Activated B cell treated with CpG ODN at 0.5 μM for 24 hours (primary cell): Measurements from ENCODE around the gene MINDY4. TPM values are rescaled to one million over a fixed set of nuclear protein-coding genes. Genes with fewer than 3 reads are reported as not detected.

Experiments
- ATAC-seq: fragments of 200-7000 bp; cut with Tn5 transposase; one replicate; pipeline ENCODE4 v1.10.0; 2021; ENCODE audit warnings: low read depth, mild to moderate bottlenecking, moderate library complexity
- CTCF ChIA-PET: fragments of 350-600 bp; sonication (Branson Sonifier 250); formaldehyde crosslinking; loops from one replicate; lab custom pipeline; 2021; ENCODE audit warnings: antibody characterized with exemption; lab: Charles Lee
- POLR2A ChIA-PET: fragments of 350-600 bp; sonication (Branson Sonifier 250); formaldehyde crosslinking; loops from one replicate; lab custom pipeline; 2021; ENCODE audit warnings: antibody characterized with exemption; lab: Charles Lee
- DNase-seq: peaks from one replicate; pipeline ENCODE4 v3.0.0; 2022
- H3K27ac Mint-ChIP-seq: one replicate; pipeline ENCODE4 v1.8.0; 2020; ENCODE audit warnings: mixed read lengths
- H3K27me3 Mint-ChIP-seq: one replicate; pipeline ENCODE4 v1.8.0; 2021; ENCODE audit warnings: mixed read lengths
- H3K36me3 Mint-ChIP-seq: one replicate; pipeline ENCODE4 v1.8.0; 2021; ENCODE audit warnings: low read depth, mixed read lengths
- H3K4me1 Mint-ChIP-seq: one replicate; pipeline ENCODE4 v1.8.0; 2021; ENCODE audit warnings: mixed read lengths
- H3K4me3 Mint-ChIP-seq: one replicate; pipeline ENCODE4 v1.8.0; 2020; ENCODE audit warnings: mild to moderate bottlenecking, mixed read lengths
- H3K9me3 Mint-ChIP-seq: one replicate; pipeline ENCODE4 v1.8.0; 2020; ENCODE audit warnings: mixed read lengths
- CTCF ChIP-seq: fragments of 200-600 bp; IDR thresholded peaks from one replicate; pipeline ENCODE4 v1.8.0; 2022; ENCODE audit warnings: antibody characterized with exemption, mild to moderate bottlenecking
- intact Hi-C: fragments of 100-400 bp; cut with micrococcal nuclease; formaldehyde crosslinking; loops from one replicate; pipeline ENCODE4 v1.15.1; 2024
- total RNA-seq: library from RNA; stranded (reverse); gene quantifications from 2 replicates; pipeline ENCODE4 v1.2.3, GENCODE V29; 2022

MINDY4 gene
- total RNA-seq, 1 donor from 2014 or later: 1.2 TPM

- ATAC-seq (no peak), DNase-seq (no peak)
- Mint-ChIP-seq H3K36me3 (no peaks in the 10 kb centered on the region), H3K4me3 (no peak overlapping the region), H3K9me3 (no peaks in the 10 kb centered on the region), H3K4me1 (no peaks in the 10 kb centered on the region), H3K27ac (no peak overlapping the region), H3K27me3 (no peaks in the 10 kb centered on the region)
- ChIA-PET POLR2A (no interaction called here), CTCF (no interaction called here)
- TF ChIP-seq CTCF: no peak
- intact Hi-C loops: no loop called here
Measured at GRCh38 chr7:30906014-30906413, 134.8 kb downstream of the MINDY4 start.

GRCh38 chr7:30906515-30907240, 135.5 kb downstream of the MINDY4 start:
- no peak for ATAC-seq
- intact Hi-C loops: no loop called here
- Mint-ChIP-seq H3K9me3 (no peaks in the 10 kb centered on the region), H3K4me3 (no peak overlapping the region), H3K36me3 (no peaks in the 10 kb centered on the region), H3K27ac (no peak overlapping the region), H3K27me3 (no peaks in the 10 kb centered on the region), H3K4me1 (no peaks in the 10 kb centered on the region)
- no peak for TF ChIP-seq CTCF
- DNase-seq: no peak
- ChIA-PET POLR2A (no interaction called here), CTCF (no interaction called here)

GRCh38 chr7:30907527-30908267, 136.5 kb downstream of the MINDY4 start:
- no peaks in the 10 kb centered on the region for H3K4me1 Mint-ChIP-seq
- DNase-seq (no peak), ATAC-seq (no peak)
- no peak overlapping the region for H3K4me3 Mint-ChIP-seq
- CTCF ChIA-PET: no interaction called here
- POLR2A ChIA-PET: no interaction called here
- no peaks in the 10 kb centered on the region for H3K9me3 Mint-ChIP-seq
- H3K27me3 Mint-ChIP-seq: peaks cover under 1% of the 10 kb centered on the region
- H3K27ac Mint-ChIP-seq: no peak overlapping the region
- no peak for TF ChIP-seq CTCF
- no peaks in the 10 kb centered on the region for H3K36me3 Mint-ChIP-seq
- intact Hi-C loops: no loop called here

- DNase-seq (no peak), ATAC-seq (no peak)
- CTCF ChIA-PET: no interaction called here
- Mint-ChIP-seq H3K36me3 (no peaks in the 10 kb centered on the region), H3K4me3 (no peak overlapping the region), H3K27me3 (peaks cover 3% of the 10 kb centered on the region), H3K27ac (no peak overlapping the region), H3K9me3 (no peaks in the 10 kb centered on the region), H3K4me1 (no peaks in the 10 kb centered on the region)
- POLR2A ChIA-PET: no interaction called here
- intact Hi-C loops: no loop called here
- no peak for TF ChIP-seq CTCF
Measured at GRCh38 chr7:30908681-30909080, 137.5 kb downstream of the MINDY4 start.

GRCh38 chr7:30909431-30909830, 138.2 kb downstream of the MINDY4 start:
- CTCF ChIA-PET: no interaction called here
- ATAC-seq (no peak), DNase-seq (no peak)
- Mint-ChIP-seq H3K9me3 (no peaks in the 10 kb centered on the region), H3K36me3 (no peaks in the 10 kb centered on the region), H3K27ac (no peak overlapping the region), H3K4me1 (no peaks in the 10 kb centered on the region), H3K4me3 (no peak overlapping the region), H3K27me3 (peaks cover 5% of the 10 kb centered on the region)
- intact Hi-C loops: no loop called here
- POLR2A ChIA-PET: no interaction called here
- no peak for TF ChIP-seq CTCF
